Adipocyte (in vitro differentiated cells): ENCODE data around the gene SMU1.
A peak's percentile ranks its signal among the peaks of the same experiment; 100 is the strongest.

Experiments used
- DNase-seq: peaks from one replicate; pipeline ENCODE4 v3.0.0-alpha.2; 2015; ENCODE audit warnings: low read depth
- H3K27me3 ChIP-seq: replicated peaks from 2 replicates; pipeline ENCODE4 v1.7.0; 2013; ENCODE audit warnings: mild to moderate bottlenecking, low read length, moderate library complexity; ENCODE audit not compliant: control insufficient read depth, insufficient read depth
- H3K36me3 ChIP-seq: 2 replicates; pipeline ENCODE4 v1.7.0; 2013; ENCODE audit warnings: low read length, mild to moderate bottlenecking, moderate library complexity; ENCODE audit not compliant: control insufficient read depth, insufficient read depth, severe bottlenecking
- H3K4me1 ChIP-seq: 2 replicates; pipeline ENCODE4 v1.7.0; 2013; ENCODE audit warnings: mild to moderate bottlenecking, low read length, moderate library complexity; ENCODE audit not compliant: control insufficient read depth, insufficient read depth
- H3K4me3 ChIP-seq: 2 replicates; pipeline ENCODE4 v1.7.0; 2013; ENCODE audit warnings: mild to moderate bottlenecking, low read length, moderate library complexity
- H3K9ac ChIP-seq: 2 replicates; pipeline ENCODE4 v1.7.0; 2013; ENCODE audit warnings: mild to moderate bottlenecking, low read length, moderate library complexity
- H3K9me3 ChIP-seq: 2 replicates; pipeline ENCODE4 v1.7.0; 2013; ENCODE audit warnings: mild to moderate bottlenecking, low read length, moderate library complexity; ENCODE audit not compliant: control insufficient read depth

The SMU1 gene

DNA sequence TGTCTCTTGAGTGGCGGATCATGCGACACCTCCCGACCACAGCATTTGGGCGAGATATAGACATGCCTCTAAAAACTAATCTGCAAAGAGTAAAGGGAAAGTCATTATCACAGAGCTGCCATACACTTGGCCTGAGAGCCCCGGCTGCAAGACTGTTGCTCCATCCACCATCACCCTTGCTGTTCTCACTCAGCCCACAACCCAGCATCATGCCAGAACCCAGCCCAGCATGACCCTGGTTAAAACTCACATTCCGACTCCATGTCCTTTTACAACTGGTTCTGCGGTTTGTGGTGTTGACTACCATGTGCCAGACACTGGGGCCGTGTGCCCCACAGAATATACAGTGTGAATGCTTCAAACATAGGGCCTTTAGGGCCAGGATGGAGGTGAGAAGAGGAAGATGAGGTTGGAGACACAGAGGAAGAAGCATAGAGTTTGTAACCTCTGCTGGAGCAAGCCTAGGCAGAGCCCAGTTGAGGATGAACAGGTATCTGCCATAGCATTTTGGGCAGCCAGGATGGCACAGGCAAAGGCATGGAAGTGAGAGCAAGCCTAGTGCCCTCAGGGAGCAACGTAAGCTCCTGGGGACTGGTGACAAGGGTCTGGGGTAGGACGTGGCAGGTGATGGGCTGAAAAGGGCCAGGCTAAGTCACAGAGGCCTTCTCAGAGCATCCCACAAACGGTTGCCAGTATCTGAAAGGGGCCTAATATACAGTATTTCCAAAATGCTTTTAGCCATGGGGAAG is 37.5 kb upstream of the SMU1 start:
- Histone ChIP-seq H3K36me3 (peaks cover 50% of the 10 kb centered on the region), H3K4me1 (peaks cover 25% of the 10 kb centered on the region), H3K9ac (no peak overlapping the region), H3K27me3 (no peaks in the 10 kb centered on the region), H3K4me3 (no peak overlapping the region), H3K9me3 (no peaks in the 10 kb centered on the region)
- DNase-seq: no peak

DNA sequence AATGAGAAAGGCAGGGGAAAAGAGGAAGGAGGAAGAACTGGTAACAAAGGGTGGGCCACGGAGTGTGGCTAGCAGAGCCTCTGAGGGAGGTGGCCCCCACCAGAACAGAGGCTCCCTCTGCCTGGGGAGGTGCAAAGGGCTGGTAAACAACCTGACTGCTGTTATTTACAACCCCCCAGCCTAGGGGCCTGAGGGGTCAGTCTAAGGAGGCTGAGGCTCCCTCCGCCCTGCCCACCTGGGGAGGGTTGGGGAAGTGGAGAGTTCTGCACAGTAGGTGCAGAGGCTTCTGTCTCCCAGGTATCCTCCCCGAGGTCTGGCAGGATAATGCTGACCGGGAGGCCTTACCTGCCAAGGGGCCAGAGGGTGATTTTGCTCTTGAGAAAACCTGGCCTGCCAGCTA is 35.6 kb upstream of the SMU1 start:
- H3K4me3 ChIP-seq: no peak overlapping the region
- no peaks in the 10 kb centered on the region for H3K27me3 ChIP-seq
- DNase-seq: no peak
- no peak overlapping the region for H3K9ac ChIP-seq
- H3K36me3 ChIP-seq: peaks cover 42% of the 10 kb centered on the region
- H3K9me3 ChIP-seq: no peaks in the 10 kb centered on the region
- peaks cover 26% of the 10 kb centered on the region for H3K4me1 ChIP-seq

GRCh38 chr9:33111631-33112030 is 35.2 kb upstream of the SMU1 start:
- Histone ChIP-seq H3K27me3 (no peaks in the 10 kb centered on the region), H3K36me3 (peaks cover 42% of the 10 kb centered on the region), H3K4me1 (peaks cover 26% of the 10 kb centered on the region), H3K9ac (no peak overlapping the region), H3K9me3 (no peaks in the 10 kb centered on the region), H3K4me3 (no peak overlapping the region)
- DNase-seq: no peak

DNA sequence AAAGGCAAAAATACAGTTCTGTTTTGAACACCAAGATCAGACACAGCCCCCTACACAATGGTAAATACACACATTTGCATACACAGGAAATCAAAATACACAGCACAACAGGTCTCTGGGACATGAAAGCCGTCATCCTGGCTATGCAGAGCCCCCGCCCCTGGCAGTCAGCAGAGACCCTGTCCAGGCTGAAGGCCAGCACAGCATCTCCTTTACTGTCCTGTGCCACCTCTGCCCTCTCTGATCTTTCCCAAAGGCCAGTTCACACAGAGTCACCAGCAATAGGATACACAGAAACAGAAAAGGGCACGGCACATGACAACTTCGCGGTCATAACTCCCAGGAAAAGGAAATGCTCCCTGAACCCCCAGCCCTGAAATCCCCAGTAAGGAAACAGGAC is 34.2 kb upstream of the SMU1 start:
- H3K36me3 ChIP-seq: peaks cover 42% of the 10 kb centered on the region
- no peak for DNase-seq

DNA sequence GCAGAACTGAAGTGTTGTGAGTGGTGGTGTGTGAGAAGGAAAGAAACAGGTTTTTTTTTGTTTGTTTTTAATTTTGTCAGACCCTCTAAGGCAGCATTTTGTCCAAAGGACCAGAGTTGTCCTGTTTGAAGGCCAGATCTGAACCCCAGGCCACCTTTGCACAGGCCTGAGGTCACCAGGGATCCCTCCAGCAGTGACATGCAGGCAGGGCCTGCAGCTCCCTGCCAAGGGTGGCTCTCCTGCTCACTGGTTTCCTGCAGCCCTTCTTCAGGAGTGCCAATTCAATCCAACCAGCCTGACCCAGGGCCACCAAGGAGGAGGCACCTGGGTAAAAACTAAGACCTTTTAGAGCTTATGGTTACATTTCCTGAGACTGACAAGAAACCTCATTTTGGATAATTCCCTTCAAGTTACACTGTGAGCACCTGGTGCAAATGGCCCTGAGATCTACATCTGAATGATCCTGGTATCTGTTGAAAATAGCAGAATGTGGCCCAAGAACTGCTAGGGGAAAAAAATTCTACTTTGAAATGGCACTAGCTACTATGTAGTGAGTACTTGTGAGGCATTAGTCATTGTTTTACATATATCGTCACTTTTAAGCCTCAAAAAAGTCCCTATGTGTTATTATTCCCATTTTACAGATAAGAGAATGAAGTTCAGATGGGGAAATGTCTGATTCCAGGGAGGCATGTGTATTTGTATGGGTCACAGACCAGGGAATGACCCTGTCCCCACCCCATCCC is 33.5 kb upstream of the SMU1 start:
- no peaks in the 10 kb centered on the region for H3K27me3 ChIP-seq
- H3K4me3 ChIP-seq: no peak overlapping the region
- no peaks in the 10 kb centered on the region for H3K9me3 ChIP-seq
- H3K36me3 ChIP-seq: peaks cover 39% of the 10 kb centered on the region
- peaks cover 34% of the 10 kb centered on the region for H3K4me1 ChIP-seq
- H3K9ac ChIP-seq: peak overlapping the region; percentile 4
- DNase-seq: no peak

More for the DNA sequence above, 34.2 kb upstream of the SMU1 start:
- Histone ChIP-seq H3K9ac (no peak overlapping the region), H3K4me1 (peaks cover 33% of the 10 kb centered on the region), H3K27me3 (no peaks in the 10 kb centered on the region), H3K9me3 (no peaks in the 10 kb centered on the region), H3K4me3 (no peak overlapping the region)

GRCh38 chr9:33109097-33109496 is 32.6 kb upstream of the SMU1 start:
- H3K36me3 ChIP-seq: peaks cover 32% of the 10 kb centered on the region
- no peak overlapping the region for H3K4me3 ChIP-seq
- H3K27me3 ChIP-seq: no peaks in the 10 kb centered on the region
- peak overlapping the region; percentile 4 for H3K9ac ChIP-seq
- no peak for DNase-seq
- H3K4me1 ChIP-seq: peaks cover 34% of the 10 kb centered on the region
- no peaks in the 10 kb centered on the region for H3K9me3 ChIP-seq

DNA sequence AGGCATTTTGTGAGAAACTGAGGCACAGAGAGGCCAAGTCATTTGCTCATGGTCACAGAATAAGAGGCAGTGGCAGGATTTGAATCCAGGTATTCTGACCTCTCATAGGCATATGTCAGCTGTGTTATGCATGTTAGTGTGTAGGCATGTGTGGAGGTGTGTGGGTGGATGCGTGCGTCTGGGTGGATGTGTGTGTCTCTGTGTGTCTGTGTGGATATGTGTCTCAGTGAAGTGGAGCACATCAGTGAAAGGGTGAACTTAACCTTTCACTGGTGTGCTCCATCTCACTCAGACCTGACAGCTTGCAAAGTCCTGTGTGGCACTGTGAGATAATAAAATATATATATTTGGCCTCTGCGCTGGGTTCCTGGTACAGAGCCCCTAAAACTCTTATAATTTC is 32.0 kb upstream of the SMU1 start:
- Histone ChIP-seq H3K9ac (no peak overlapping the region), H3K36me3 (peaks cover 26% of the 10 kb centered on the region), H3K9me3 (no peaks in the 10 kb centered on the region), H3K4me3 (no peak overlapping the region), H3K4me1 (peaks cover 34% of the 10 kb centered on the region), H3K27me3 (no peaks in the 10 kb centered on the region)
- DNase-seq: no peak

- peaks cover 19% of the 10 kb centered on the region for H3K36me3 ChIP-seq
- no peaks in the 10 kb centered on the region for H3K27me3 ChIP-seq
- H3K9ac ChIP-seq: peak overlapping the region; percentile 49
- no peaks in the 10 kb centered on the region for H3K9me3 ChIP-seq
- no peak overlapping the region for H3K4me3 ChIP-seq
- no peak for DNase-seq
- H3K4me1 ChIP-seq: peaks cover 34% of the 10 kb centered on the region
Observed at GRCh38 chr9:33107762-33108161, 31.3 kb upstream of the SMU1 start.

GRCh38 chr9:33106827-33107621 is 30.6 kb upstream of the SMU1 start:
- peak overlapping the region; percentile 24 for H3K4me3 ChIP-seq
- H3K9ac ChIP-seq: peak overlapping the region; percentile 49
- H3K9me3 ChIP-seq: no peaks in the 10 kb centered on the region
- no peaks in the 10 kb centered on the region for H3K27me3 ChIP-seq
- peaks cover 11% of the 10 kb centered on the region for H3K36me3 ChIP-seq
- H3K4me1 ChIP-seq: peaks cover 38% of the 10 kb centered on the region
- peak; percentile 64 for DNase-seq

DNA sequence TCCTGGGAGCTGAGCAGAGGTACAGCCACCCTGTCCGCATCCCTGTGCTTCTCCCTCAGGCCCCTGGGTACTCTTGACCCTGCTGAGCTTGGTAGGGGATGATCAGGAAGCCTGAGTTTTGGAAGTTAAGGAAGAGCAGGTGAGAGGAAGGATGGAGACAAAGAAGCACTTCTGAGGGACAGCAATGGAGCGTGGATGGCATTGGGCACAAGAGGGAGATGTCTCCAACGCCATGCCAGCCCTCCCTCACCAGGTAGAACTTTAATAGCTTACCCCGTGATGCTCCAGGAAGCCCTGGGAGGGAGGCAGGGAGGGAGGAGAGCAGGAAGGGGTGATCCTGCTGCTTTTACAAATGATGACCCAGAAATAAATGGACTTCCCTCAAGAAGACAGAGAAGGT is 29.9 kb upstream of the SMU1 start:
- Histone ChIP-seq H3K4me3 (no peak overlapping the region), H3K4me1 (peaks cover 44% of the 10 kb centered on the region), H3K36me3 (peaks cover 5% of the 10 kb centered on the region), H3K9ac (peak overlapping the region; percentile 20), H3K27me3 (no peaks in the 10 kb centered on the region), H3K9me3 (no peaks in the 10 kb centered on the region)
- no peak for DNase-seq

DNA sequence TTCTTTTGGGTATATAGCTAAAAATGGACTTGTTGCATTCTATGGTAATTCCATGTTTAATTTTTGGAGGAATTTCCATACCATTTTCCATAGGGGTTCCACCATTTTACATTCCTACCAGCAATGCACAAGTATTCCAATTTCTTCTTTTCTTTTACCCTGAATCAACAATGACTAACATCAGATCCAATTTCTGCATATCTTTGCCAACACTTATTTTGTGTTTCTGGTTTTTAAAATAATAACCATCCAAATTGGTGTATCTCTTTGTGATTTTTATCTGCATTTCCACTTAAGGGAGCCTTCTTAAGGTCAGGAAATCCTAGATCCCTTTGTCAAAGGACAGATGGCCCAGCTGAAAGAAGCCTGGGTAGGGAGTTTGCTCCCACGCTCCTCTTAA is 29.5 kb upstream of the SMU1 start:
- Histone ChIP-seq H3K9me3 (no peaks in the 10 kb centered on the region), H3K4me1 (peaks cover 48% of the 10 kb centered on the region)

More for the DNA sequence above, 29.5 kb upstream of the SMU1 start:
- Histone ChIP-seq H3K9ac (peak overlapping the region; percentile 20), H3K36me3 (peaks cover 2% of the 10 kb centered on the region), H3K27me3 (no peaks in the 10 kb centered on the region), H3K4me3 (no peak overlapping the region)
- DNase-seq: peak; percentile 60
